NCI-H2171 (cell line): ENCODE data around the gene DIP2B.

Experiments
- DNase-seq: peaks from one replicate; lab custom pipeline; 2025; lab: John Stamatoyannopoulos, UW

The DIP2B gene

GRCh38 chr12:50611021-50611744 is 106.4 kb downstream of the DIP2B start:
- DNase-seq = no peak

GRCh38 chr12:50612882-50613281 is 108.1 kb downstream of the DIP2B start:
- no peak for DNase-seq

GRCh38 chr12:50613463-50613862 is 108.7 kb downstream of the DIP2B start:
- no peak for DNase-seq

- DNase-seq = no peak
Measured at GRCh38 chr12:50614167-50614759, 109.5 kb downstream of the DIP2B start.

- DNase-seq = no peak
Measured at GRCh38 chr12:50615145-50615906, 110.5 kb downstream of the DIP2B start.

- no peak for DNase-seq
Measured at GRCh38 chr12:50615907-50616296, 111.1 kb downstream of the DIP2B start.

- DNase-seq = no peak
Measured at GRCh38 chr12:50617657-50618056, 112.9 kb downstream of the DIP2B start.

- no peak for DNase-seq
Measured at GRCh38 chr12:50618864-50619609, 114.3 kb downstream of the DIP2B start.

GRCh38 chr12:50619610-50619958 is 114.8 kb downstream of the DIP2B start:
- DNase-seq = no peak

- peak; percentile 40 for DNase-seq
Measured at GRCh38 chr12:50620109-50620977, 115.6 kb downstream of the DIP2B start.

- no peak for DNase-seq
Measured at GRCh38 chr12:50620978-50621360, 116.2 kb downstream of the DIP2B start.

- no peak for DNase-seq
Measured at GRCh38 chr12:50621399-50622300, 116.9 kb downstream of the DIP2B start.

GRCh38 chr12:50625029-50625925 is 120.5 kb downstream of the DIP2B start:
- DNase-seq = no peak

GRCh38 chr12:50626026-50626425 is 121.2 kb downstream of the DIP2B start:
- DNase-seq = no peak

GRCh38 chr12:50627491-50627890 is 122.7 kb downstream of the DIP2B start:
- no peak for DNase-seq

GRCh38 chr12:50628394-50628793 is 123.6 kb downstream of the DIP2B start:
- DNase-seq = no peak

GRCh38 chr12:50633955-50634354 is 129.2 kb downstream of the DIP2B start:
- DNase-seq = no peak

- no peak for DNase-seq
Measured at GRCh38 chr12:50634379-50634778, 129.6 kb downstream of the DIP2B start.

GRCh38 chr12:50635364-50635763 is 130.6 kb downstream of the DIP2B start:
- DNase-seq = no peak
